ENCODE data around the gene CTNND2. TPM values are rescaled to one million over a fixed set of nuclear protein-coding genes. Genes with fewer than 3 reads are reported as not detected.

The CTNND2 gene
- polyA plus RNA-seq, 1 of the 3 experiments (the other 2 are of a cell fraction) = not detected

DNA sequence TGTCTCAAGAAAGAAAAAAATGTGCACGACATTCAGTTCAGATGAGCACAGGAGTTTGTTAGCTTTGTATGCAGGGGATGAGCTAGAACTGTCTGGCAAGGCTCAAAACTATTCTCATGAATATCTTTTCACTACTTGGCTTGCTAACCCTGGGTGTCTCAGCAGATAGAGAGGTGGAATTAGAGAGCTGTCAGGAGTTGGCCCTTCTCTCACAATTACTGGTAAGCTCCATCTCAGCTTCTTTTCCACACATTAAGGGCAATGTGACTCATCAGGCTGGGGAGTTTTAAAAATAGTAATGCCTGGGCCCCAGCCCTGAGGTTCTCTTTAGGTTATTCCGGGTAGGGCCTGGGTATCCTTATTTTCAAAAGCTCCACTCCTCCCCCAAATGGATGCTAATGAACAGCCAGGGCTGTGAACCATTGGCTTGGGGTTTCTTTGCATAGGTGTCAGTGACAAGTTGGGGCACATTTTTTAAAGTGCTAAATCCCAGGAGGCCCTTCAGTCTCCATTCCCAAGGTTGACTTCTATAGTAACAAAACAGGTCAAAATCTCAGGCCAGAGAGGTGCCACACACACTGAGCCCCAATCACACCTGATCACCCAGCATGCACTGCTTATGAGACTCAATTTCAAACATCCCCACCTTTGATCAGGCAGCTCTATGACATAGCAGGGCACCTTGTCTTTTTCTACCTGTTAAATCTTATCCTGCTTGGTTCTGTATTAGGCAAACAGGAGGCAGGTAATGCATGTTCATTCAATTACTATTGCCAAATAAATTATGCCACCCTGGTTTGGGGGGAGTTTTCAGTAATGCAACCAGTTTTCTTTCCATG lies 903.5 kb downstream of the CTNND2 start:
- ChIA-PET POLR2A (no interaction called here), CTCF (interaction anchor here (1.3 kb wide), 1 partner anchor 19 kb away, joined by 3 read pairs; no protein-coding TSS in a partner anchor)
- H3K27me3 ChIP-seq (ENCODE audit: insufficient read depth) = no peaks in the 10 kb centered on the region

More for the DNA sequence above, 903.5 kb downstream of the CTNND2 start:
- Histone ChIP-seq H4K20me1 (ENCODE audit: insufficient read depth) (no peaks in the 10 kb centered on the region), H3K36me3 (replicated peaks in 1 of 2; ENCODE audit: control insufficient read depth in 1 of 2, insufficient read depth in 2 of 2, low read length in 1 of 2) (no peaks in the 10 kb centered on the region), H3K9me3 (no peaks in the 10 kb centered on the region), H3K4me1 (ENCODE audit: control insufficient read depth in 1 of 2, insufficient read depth in 2 of 2, low read depth in 1 of 2, low read length in 1 of 2) (no peaks in the 10 kb centered on the region), H3K79me2 (ENCODE audit: insufficient read depth) (no peaks in the 10 kb centered on the region), H2AFZ (ENCODE audit: low read depth) (no peak overlapping the region), H3K9ac (no peak overlapping the region), H3F3A (replicated peaks; ENCODE audit: insufficient read depth) (no peaks in the 10 kb centered on the region), H3K27ac (ENCODE audit: low read depth in 2 of 2, low read length in 1 of 2) (no peak overlapping the region), H3K4me3 (ENCODE audit: low read depth in 2 of 2, low read length in 1 of 2) (no peak overlapping the region), H3K9me2 (no peaks in the 10 kb centered on the region), H3K4me2 (no peak overlapping the region)
- 16% methylated on average over 2 of the region's 2 CpGs for WGBS (ENCODE audit: low lambda C conversion rate)
- no peak for TF ChIP-seq YY1 (IDR thresholded peaks at IDR 0.05; ENCODE audit: low read depth)
- TF ChIP-seq FOXJ3 (CRISPR knock-in tag; IDR thresholded peaks at IDR 0.05) = no peak
- no peak for TF ChIP-seq FOSL2 (IDR thresholded peaks at IDR 0.05; ENCODE audit: borderline replicate concordance, low read depth)
- TF ChIP-seq, protein P1, sequence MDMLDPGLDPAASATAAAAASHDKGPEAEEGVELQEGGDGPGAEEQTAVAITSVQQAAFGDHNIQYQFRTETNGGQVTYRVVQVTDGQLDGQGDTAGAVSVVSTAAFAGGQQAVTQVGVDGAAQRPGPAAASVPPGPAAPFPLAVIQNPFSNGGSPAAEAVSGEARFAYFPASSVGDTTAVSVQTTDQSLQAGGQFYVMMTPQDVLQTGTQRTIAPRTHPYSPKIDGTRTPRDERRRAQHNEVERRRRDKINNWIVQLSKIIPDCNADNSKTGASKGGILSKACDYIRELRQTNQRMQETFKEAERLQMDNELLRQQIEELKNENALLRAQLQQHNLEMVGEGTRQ (IDR thresholded peaks at IDR 0.05; ENCODE audit: borderline replicate concordance, low read depth, low read length) = no peak
- TF ChIP-seq RXRA (IDR thresholded peaks at IDR 0.05; ENCODE audit: borderline replicate concordance, low read depth) = no peak
- no peak for TF ChIP-seq NFIC (IDR thresholded peaks at IDR 0.05; ENCODE audit: borderline replicate concordance)
- TF ChIP-seq, protein P2, sequence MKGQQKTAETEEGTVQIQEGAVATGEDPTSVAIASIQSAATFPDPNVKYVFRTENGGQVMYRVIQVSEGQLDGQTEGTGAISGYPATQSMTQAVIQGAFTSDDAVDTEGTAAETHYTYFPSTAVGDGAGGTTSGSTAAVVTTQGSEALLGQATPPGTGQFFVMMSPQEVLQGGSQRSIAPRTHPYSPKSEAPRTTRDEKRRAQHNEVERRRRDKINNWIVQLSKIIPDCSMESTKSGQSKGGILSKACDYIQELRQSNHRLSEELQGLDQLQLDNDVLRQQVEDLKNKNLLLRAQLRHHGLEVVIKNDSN (IDR thresholded peaks at IDR 0.05; ENCODE audit: borderline replicate concordance, low read depth) = no peak
- no peak for TF ChIP-seq TEAD4 (IDR thresholded peaks at IDR 0.05; ENCODE audit: borderline replicate concordance, insufficient read depth)
- TF ChIP-seq, protein P3, sequence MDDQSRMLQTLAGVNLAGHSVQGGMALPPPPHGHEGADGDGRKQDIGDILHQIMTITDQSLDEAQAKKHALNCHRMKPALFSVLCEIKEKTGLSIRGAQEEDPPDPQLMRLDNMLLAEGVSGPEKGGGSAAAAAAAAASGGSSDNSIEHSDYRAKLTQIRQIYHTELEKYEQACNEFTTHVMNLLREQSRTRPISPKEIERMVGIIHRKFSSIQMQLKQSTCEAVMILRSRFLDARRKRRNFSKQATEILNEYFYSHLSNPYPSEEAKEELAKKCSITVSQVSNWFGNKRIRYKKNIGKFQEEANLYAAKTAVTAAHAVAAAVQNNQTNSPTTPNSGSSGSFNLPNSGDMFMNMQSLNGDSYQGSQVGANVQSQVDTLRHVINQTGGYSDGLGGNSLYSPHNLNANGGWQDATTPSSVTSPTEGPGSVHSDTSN (IDR thresholded peaks at IDR 0.05) = no peak
- TF ChIP-seq SIN3A (IDR thresholded peaks at IDR 0.05; ENCODE audit: borderline replicate concordance, low read depth, low read length) = no peak
- TF ChIP-seq TCF12 (IDR thresholded peaks at IDR 0.05) = no peak
- no peak for TF ChIP-seq POLR2AphosphoS5 (IDR thresholded peaks at IDR 0.05; ENCODE audit: low read depth, low read length)
- no peak for TF ChIP-seq RCOR1 (IDR thresholded peaks at IDR 0.05; ENCODE audit: low read length)
- no peak for TF ChIP-seq MEF2A (IDR thresholded peaks at IDR 0.05; ENCODE audit: borderline replicate concordance, low read depth)
- no peak for TF ChIP-seq GATA2 (CRISPR knock-in tag; IDR thresholded peaks at IDR 0.05)
- TF ChIP-seq, protein P4, sequence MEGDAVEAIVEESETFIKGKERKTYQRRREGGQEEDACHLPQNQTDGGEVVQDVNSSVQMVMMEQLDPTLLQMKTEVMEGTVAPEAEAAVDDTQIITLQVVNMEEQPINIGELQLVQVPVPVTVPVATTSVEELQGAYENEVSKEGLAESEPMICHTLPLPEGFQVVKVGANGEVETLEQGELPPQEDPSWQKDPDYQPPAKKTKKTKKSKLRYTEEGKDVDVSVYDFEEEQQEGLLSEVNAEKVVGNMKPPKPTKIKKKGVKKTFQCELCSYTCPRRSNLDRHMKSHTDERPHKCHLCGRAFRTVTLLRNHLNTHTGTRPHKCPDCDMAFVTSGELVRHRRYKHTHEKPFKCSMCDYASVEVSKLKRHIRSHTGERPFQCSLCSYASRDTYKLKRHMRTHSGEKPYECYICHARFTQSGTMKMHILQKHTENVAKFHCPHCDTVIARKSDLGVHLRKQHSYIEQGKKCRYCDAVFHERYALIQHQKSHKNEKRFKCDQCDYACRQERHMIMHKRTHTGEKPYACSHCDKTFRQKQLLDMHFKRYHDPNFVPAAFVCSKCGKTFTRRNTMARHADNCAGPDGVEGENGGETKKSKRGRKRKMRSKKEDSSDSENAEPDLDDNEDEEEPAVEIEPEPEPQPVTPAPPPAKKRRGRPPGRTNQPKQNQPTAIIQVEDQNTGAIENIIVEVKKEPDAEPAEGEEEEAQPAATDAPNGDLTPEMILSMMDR (IDR thresholded peaks at IDR 0.05) = no peak
- DNase-seq = no peak

Data from SK-N-SH (cell line).